ENCODE results near the gene TREX2.

The TREX2 gene

GRCh38 chrX:153430796-153431195, 15.1 kb downstream of the TREX2 start:
- H3K4me3 ChIP-seq (replicated peaks; ENCODE audit: insufficient read depth, low read length): no peak overlapping the region
- no peak for DNase-seq (ENCODE audit: low read depth in 1 of 2, low spot score in 1 of 2)
- no peaks in the 10 kb centered on the region for H3K27me3 ChIP-seq (ENCODE audit: insufficient read depth, poor library complexity, severe bottlenecking)
- TF ChIP-seq, protein P1, sequence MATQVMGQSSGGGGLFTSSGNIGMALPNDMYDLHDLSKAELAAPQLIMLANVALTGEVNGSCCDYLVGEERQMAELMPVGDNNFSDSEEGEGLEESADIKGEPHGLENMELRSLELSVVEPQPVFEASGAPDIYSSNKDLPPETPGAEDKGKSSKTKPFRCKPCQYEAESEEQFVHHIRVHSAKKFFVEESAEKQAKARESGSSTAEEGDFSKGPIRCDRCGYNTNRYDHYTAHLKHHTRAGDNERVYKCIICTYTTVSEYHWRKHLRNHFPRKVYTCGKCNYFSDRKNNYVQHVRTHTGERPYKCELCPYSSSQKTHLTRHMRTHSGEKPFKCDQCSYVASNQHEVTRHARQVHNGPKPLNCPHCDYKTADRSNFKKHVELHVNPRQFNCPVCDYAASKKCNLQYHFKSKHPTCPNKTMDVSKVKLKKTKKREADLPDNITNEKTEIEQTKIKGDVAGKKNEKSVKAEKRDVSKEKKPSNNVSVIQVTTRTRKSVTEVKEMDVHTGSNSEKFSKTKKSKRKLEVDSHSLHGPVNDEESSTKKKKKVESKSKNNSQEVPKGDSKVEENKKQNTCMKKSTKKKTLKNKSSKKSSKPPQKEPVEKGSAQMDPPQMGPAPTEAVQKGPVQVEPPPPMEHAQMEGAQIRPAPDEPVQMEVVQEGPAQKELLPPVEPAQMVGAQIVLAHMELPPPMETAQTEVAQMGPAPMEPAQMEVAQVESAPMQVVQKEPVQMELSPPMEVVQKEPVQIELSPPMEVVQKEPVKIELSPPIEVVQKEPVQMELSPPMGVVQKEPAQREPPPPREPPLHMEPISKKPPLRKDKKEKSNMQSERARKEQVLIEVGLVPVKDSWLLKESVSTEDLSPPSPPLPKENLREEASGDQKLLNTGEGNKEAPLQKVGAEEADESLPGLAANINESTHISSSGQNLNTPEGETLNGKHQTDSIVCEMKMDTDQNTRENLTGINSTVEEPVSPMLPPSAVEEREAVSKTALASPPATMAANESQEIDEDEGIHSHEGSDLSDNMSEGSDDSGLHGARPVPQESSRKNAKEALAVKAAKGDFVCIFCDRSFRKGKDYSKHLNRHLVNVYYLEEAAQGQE (IDR thresholded peaks at IDR 0.05; ENCODE audit: insufficient replicate concordance, low read depth): no peak
- TF ChIP-seq POLR2AphosphoS5 (IDR thresholded peaks at IDR 0.05; ENCODE audit: low read depth): no peak
- TF ChIP-seq, protein P2, sequence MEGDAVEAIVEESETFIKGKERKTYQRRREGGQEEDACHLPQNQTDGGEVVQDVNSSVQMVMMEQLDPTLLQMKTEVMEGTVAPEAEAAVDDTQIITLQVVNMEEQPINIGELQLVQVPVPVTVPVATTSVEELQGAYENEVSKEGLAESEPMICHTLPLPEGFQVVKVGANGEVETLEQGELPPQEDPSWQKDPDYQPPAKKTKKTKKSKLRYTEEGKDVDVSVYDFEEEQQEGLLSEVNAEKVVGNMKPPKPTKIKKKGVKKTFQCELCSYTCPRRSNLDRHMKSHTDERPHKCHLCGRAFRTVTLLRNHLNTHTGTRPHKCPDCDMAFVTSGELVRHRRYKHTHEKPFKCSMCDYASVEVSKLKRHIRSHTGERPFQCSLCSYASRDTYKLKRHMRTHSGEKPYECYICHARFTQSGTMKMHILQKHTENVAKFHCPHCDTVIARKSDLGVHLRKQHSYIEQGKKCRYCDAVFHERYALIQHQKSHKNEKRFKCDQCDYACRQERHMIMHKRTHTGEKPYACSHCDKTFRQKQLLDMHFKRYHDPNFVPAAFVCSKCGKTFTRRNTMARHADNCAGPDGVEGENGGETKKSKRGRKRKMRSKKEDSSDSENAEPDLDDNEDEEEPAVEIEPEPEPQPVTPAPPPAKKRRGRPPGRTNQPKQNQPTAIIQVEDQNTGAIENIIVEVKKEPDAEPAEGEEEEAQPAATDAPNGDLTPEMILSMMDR (IDR thresholded peaks at IDR 0.05; ENCODE audit: insufficient read depth, low read length): no peak
- TF ChIP-seq GABPA (IDR thresholded peaks at IDR 0.05; ENCODE audit: low read depth): no peak
- no peak for TF ChIP-seq SPI1 (IDR thresholded peaks at IDR 0.05; ENCODE audit: borderline replicate concordance, low read depth)
- no peak overlapping the region for H3K27ac ChIP-seq (replicated peaks)

GRCh38 chrX:153426204-153426603, 19.7 kb downstream of the TREX2 start:
- TF ChIP-seq SPI1 (IDR thresholded peaks at IDR 0.05; ENCODE audit: borderline replicate concordance, low read depth): no peak
- no peak for TF ChIP-seq GABPA (IDR thresholded peaks at IDR 0.05; ENCODE audit: low read depth)
- TF ChIP-seq, protein P1 (IDR thresholded peaks at IDR 0.05; ENCODE audit: insufficient replicate concordance, low read depth): no peak
- TF ChIP-seq POLR2AphosphoS5 (IDR thresholded peaks at IDR 0.05; ENCODE audit: low read depth): no peak
- no peak for DNase-seq (ENCODE audit: low read depth in 1 of 2, low spot score in 1 of 2)
- Histone ChIP-seq H3K27me3 (ENCODE audit: insufficient read depth, poor library complexity, severe bottlenecking) (no peaks in the 10 kb centered on the region), H3K4me3 (replicated peaks; ENCODE audit: insufficient read depth, low read length) (no peak overlapping the region), H3K27ac (replicated peaks) (no peak overlapping the region)

GRCh38 chrX:153423652-153424051, 22.2 kb downstream of the TREX2 start:
- DNase-seq (ENCODE audit: low read depth in 1 of 2, low spot score in 1 of 2): peak in 1 of 2 experiments; percentile 81
- Histone ChIP-seq H3K4me3 (replicated peaks; ENCODE audit: insufficient read depth, low read length) (no peak overlapping the region), H3K27ac (replicated peaks) (peak overlapping the region; percentile 44), H3K27me3 (ENCODE audit: insufficient read depth, poor library complexity, severe bottlenecking) (no peaks in the 10 kb centered on the region)
- TF ChIP-seq, protein P2 (IDR thresholded peaks at IDR 0.05; ENCODE audit: insufficient read depth, low read length): no peak
- TF ChIP-seq, protein P1 (IDR thresholded peaks at IDR 0.05; ENCODE audit: insufficient replicate concordance, low read depth): no peak
- TF ChIP-seq GABPA (IDR thresholded peaks at IDR 0.05; ENCODE audit: low read depth) (no peak), SPI1 (IDR thresholded peaks at IDR 0.05; ENCODE audit: borderline replicate concordance, low read depth) (no peak), POLR2AphosphoS5 (IDR thresholded peaks at IDR 0.05; ENCODE audit: low read depth) (no peak)

All from HL-60 (cell line).